T-helper 17 cell (primary cell): Measurements from ENCODE around the gene ADM2. TPM values are rescaled to one million over a fixed set of nuclear protein-coding genes. Genes with fewer than 3 reads are reported as not detected.

ENCODE experiments used
- total RNA-seq, 4 donors: library from RNA in 2 of 4; stranded (reverse) in 2 of 4; gene quantifications; one replicate each; pipeline ENCODE4 v1.2.3 and lab custom pipeline; 2022 to 2026

Gene ADM2
- total RNA-seq, 2 donors from 2014 or later = 1.7 to 2.4 TPM

Other genes with a start within 250 kb of the ADM2 start
- 100 to 1,000 TPM; 110 to 122 TPM for gene TUBGCP6, start 236.5 kb upstream of the ADM2 start, total RNA-seq
- gene HDAC10, start 230.3 kb upstream of the ADM2 start, total RNA-seq = 100 to 1,000 TPM in 1 of 2 donors, 10 to 100 TPM in 1; 95.5 to 105 TPM
- 1 to 10 TPM; 1.7 to 1.9 TPM for gene MAPK12, start 219.9 kb upstream of the ADM2 start, total RNA-seq
- 10 to 100 TPM; 13.2 to 14.4 TPM for gene MAPK11, start 211.2 kb upstream of the ADM2 start, total RNA-seq
- 1 to 10 TPM; 3.0 to 7.6 TPM for gene PLXNB2, start 173.9 kb upstream of the ADM2 start, total RNA-seq
- 1 to 10 TPM; 1.8 to 2.2 TPM for gene DENND6B, start 154.5 kb upstream of the ADM2 start, total RNA-seq
- 10 to 100 TPM; 62.1 to 63.7 TPM for gene PPP6R2, start 138.2 kb upstream of the ADM2 start, total RNA-seq
- gene SBF1, start 6.5 kb upstream of the ADM2 start, total RNA-seq = 100 to 1,000 TPM; 202 to 217 TPM
- not detected for gene MIOX, start 5.3 kb downstream of the ADM2 start, total RNA-seq
- gene LMF2, start 26.2 kb downstream of the ADM2 start, total RNA-seq = 100 to 1,000 TPM; 110 to 130 TPM
- 100 to 1,000 TPM in 1 of 2 donors, 10 to 100 TPM in 1; 97.0 to 103 TPM for gene NCAPH2, start 26.7 kb downstream of the ADM2 start, total RNA-seq
- 10 to 100 TPM in 1 of 2 donors, 1 to 10 TPM in 1; 4.5 to 11.3 TPM for gene SCO2, start 44.1 kb downstream of the ADM2 start, total RNA-seq
- gene TYMP, start 48.5 kb downstream of the ADM2 start, total RNA-seq = 10 to 100 TPM; 22.3 to 25.9 TPM
- gene KLHDC7B, start 64.4 kb downstream of the ADM2 start, total RNA-seq = 1 to 10 TPM; 3.8 to 5.1 TPM
- not detected for gene SYCE3, start 81.4 kb downstream of the ADM2 start, total RNA-seq
- 10 to 100 TPM; 40.0 to 59.5 TPM for gene CPT1B, start 96.9 kb downstream of the ADM2 start, total RNA-seq
- 100 to 1,000 TPM; 133 to 181 TPM for gene CHKB, start 101.3 kb downstream of the ADM2 start, total RNA-seq
- under 1 TPM; 0.08 to 0.17 TPM for gene MAPK8IP2, start 119.2 kb downstream of the ADM2 start, total RNA-seq
- gene ARSA, start 146.6 kb downstream of the ADM2 start, total RNA-seq = 10 to 100 TPM; 59.4 to 64.0 TPM
- gene SHANK3, start 191.3 kb downstream of the ADM2 start, total RNA-seq = under 1 TPM in 1 of 2 donors, not detected in 1; 0.07 TPM